ENCODE measurements around the gene CS. TPM values are rescaled to one million over a fixed set of nuclear protein-coding genes. Genes with fewer than 3 reads are reported as not detected.

Gene CS
- total RNA-seq, 1 donor from 2014 or later: 118 TPM

Other genes starting within 250 kb of the CS start
- gene ERBB3, start 220.2 kb downstream of the CS start, total RNA-seq: 69.5 TPM
- gene PA2G4, start 195.8 kb downstream of the CS start, total RNA-seq: 88.2 TPM
- 2,112 TPM for gene RPL41, start 183.7 kb downstream of the CS start, total RNA-seq
- gene ZC3H10, start 182.1 kb downstream of the CS start, total RNA-seq: 3.0 TPM
- gene ESYT1, start 172.1 kb downstream of the CS start, total RNA-seq: 71.6 TPM
- 78.8 TPM for gene MYL6B, start 147.7 kb downstream of the CS start, total RNA-seq
- 1,018 TPM for gene MYL6, start 142.0 kb downstream of the CS start, total RNA-seq
- gene SMARCC2, start 110.8 kb downstream of the CS start, total RNA-seq: 58.4 TPM
- gene RNF41, start 78.4 kb downstream of the CS start, total RNA-seq: 36.2 TPM
- 7.5 TPM for gene NABP2, start 76.0 kb downstream of the CS start, total RNA-seq
- not detected for gene SLC39A5, start 70.3 kb downstream of the CS start, total RNA-seq
- 11.0 TPM for gene ANKRD52, start 41.9 kb downstream of the CS start, total RNA-seq
- 7.1 TPM for gene COQ10A, start 33.4 kb downstream of the CS start, total RNA-seq
- 30.4 TPM for gene CNPY2, start 15.7 kb upstream of the CS start, total RNA-seq
- 43.7 TPM for gene PAN2, start 33.7 kb upstream of the CS start, total RNA-seq
- 0.20 TPM for gene IL23A, start 38.6 kb upstream of the CS start, total RNA-seq
- 125 TPM for gene STAT2, start 59.8 kb upstream of the CS start, total RNA-seq
- not detected for gene APOF, start 62.5 kb upstream of the CS start, total RNA-seq
- gene TIMELESS, start 149.1 kb upstream of the CS start, total RNA-seq: 9.4 TPM
- not detected for gene MIP, start 154.3 kb upstream of the CS start, total RNA-seq
- 1.4 TPM for gene SPRYD4, start 168.2 kb upstream of the CS start, total RNA-seq
- 2.1 TPM for gene GLS2, start 187.8 kb upstream of the CS start, total RNA-seq
- 31.5 TPM for gene RBMS2, start 221.5 kb upstream of the CS start, total RNA-seq